RWPE2 (cell line): ENCODE results near the gene ARFGEF3.

Source experiments
- ATAC-seq: fragments of 200-7000 bp; cut with Tn5 transposase; 3 replicates; pipeline ENCODE4 v1.9.1; 2021; ENCODE audit warnings: low read depth
- DNase-seq: peaks from one replicate; pipeline ENCODE4 v3.0.0-alpha.2; 2020; ENCODE audit warnings: low spot score
- H3K27ac ChIP-seq: fragments of 450-650 bp; 2 replicates; pipeline ENCODE4 v1.5.1; 2017; ENCODE audit warnings: mild to moderate bottlenecking; ENCODE audit not compliant: poor library complexity, severe bottlenecking
- H3K27me3 ChIP-seq: fragments of 250-450 bp; sonication (Bioruptor Pico); 2 replicates; pipeline ENCODE4 v1.5.1; 2021; ENCODE audit warnings: mild to moderate bottlenecking, moderate library complexity; ENCODE audit not compliant: insufficient read depth, poor library complexity, severe bottlenecking
- H3K36me3 ChIP-seq: fragments of 250-450 bp; sonication (Bioruptor Pico); 2 replicates; pipeline ENCODE4 v1.5.1; 2020; ENCODE audit warnings: low read depth, mild to moderate bottlenecking, moderate library complexity
- H3K4me1 ChIP-seq: fragments of 250-450 bp; sonication (Bioruptor Pico); 2 replicates; pipeline ENCODE4 v1.5.1; 2021; ENCODE audit warnings: mild to moderate bottlenecking, moderate library complexity; ENCODE audit not compliant: insufficient read depth, poor library complexity, severe bottlenecking
- H3K4me3 ChIP-seq: fragments of 250-450 bp; sonication (Bioruptor Pico); 2 replicates; pipeline ENCODE4 v1.5.1; 2021; ENCODE audit warnings: mild to moderate bottlenecking, moderate library complexity; ENCODE audit not compliant: severe bottlenecking
- H3K9me3 ChIP-seq: fragments of 250-450 bp; sonication (Bioruptor Pico); 2 replicates; pipeline ENCODE4 v1.5.1; 2021; ENCODE audit warnings: mild to moderate bottlenecking, moderate library complexity; ENCODE audit not compliant: severe bottlenecking
- CTCF ChIP-seq: fragments of 450-650 bp; IDR thresholded peaks from one replicate; pipeline ENCODE4 v1.5.1; 2017; ENCODE audit warnings: mild to moderate bottlenecking, moderate library complexity; ENCODE audit not compliant: poor library complexity, severe bottlenecking

Gene ARFGEF3

GRCh38 chr6:138387577-138388368 is 226.0 kb downstream of the ARFGEF3 start:
- H3K9me3 ChIP-seq, result no peaks in the 10 kb centered on the region
- no peak overlapping the region for H3K4me3 ChIP-seq
- DNase-seq (no peak), ATAC-seq (no peak)
- no peaks in the 10 kb centered on the region for H3K36me3 ChIP-seq
- no peaks in the 10 kb centered on the region for H3K4me1 ChIP-seq
- no peaks in the 10 kb centered on the region for H3K27me3 ChIP-seq
- no peak for TF ChIP-seq CTCF
- no peak overlapping the region for H3K27ac ChIP-seq

- no peaks in the 10 kb centered on the region for H3K9me3 ChIP-seq
- TF ChIP-seq CTCF, result no peak
- no peak overlapping the region for H3K27ac ChIP-seq
- H3K27me3 ChIP-seq, result no peaks in the 10 kb centered on the region
- DNase-seq, result no peak
- no peaks in the 10 kb centered on the region for H3K4me1 ChIP-seq
- no peak for ATAC-seq
- no peak overlapping the region for H3K4me3 ChIP-seq
- no peaks in the 10 kb centered on the region for H3K36me3 ChIP-seq
These were observed 227.8 kb downstream of the ARFGEF3 start for GRCh38 chr6:138389551-138389950.
